Measurements from ENCODE around the gene DMRTA2.
"Not testable (repeated sequence)": the region's sequence is repeated elsewhere in the genome, so short reads cannot be mapped to it uniquely, and the experiment has no call there.

The DMRTA2 gene

DNA sequence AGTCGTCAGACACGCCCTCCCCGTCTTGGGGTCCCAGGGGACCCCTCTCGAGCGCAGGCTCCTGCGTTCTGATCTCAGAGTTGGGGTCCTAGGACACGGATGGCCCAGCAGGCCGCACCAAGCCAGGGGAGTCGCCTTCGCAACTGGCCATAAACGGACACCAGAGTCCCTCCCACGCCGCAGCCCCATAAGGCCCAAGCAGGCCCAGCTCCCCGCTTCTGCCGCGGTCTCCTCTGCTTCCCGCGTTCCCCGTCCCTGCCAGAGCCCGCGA lies 633 bp downstream of the DMRTA2 start:
- no peak for DNase-seq

DNA sequence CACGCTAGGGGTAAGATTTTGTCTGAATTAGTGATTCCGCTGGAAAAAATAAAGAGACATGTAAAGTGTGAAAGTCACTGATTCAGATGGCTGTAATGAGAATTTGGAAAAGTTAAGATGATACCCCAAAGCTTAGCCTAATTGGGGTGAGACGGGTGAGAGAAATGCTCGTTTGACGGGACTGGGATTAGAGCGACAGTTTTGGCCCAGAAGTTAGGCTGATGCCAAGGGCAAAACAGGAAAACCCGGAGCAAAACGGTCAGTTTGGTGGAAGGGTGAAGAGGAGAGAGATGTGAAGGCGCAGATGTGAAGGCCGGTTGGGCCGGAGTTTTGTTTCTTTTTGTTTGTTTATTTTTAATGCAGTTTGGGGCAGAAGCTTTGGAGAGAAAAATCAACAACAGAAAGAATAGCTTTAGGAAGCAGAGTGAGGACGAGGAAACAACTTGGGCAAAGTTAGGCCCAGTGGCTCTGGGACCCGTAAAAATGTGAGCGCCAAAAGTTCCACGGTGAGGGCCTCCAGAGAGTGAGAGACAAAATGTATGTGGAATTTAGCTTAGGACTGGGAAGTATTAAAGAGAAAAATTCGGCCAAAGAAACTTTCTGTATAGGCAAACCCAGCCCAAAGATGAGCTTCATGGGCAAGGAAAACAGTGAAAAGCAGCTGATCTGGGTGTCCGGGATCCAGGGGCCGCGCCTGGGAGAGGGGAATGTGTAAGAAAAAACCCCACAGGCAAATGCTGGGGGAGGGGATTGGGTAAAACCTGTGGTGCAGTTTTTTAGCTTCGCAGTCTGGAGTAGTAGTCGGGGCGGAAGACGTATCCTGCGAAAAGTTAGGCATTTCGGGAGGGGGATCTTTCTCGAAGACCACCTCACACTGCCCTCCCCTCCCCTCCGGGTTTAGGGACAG lies 1.2 kb downstream of the DMRTA2 start:
- DNase-seq = no peak

DNA sequence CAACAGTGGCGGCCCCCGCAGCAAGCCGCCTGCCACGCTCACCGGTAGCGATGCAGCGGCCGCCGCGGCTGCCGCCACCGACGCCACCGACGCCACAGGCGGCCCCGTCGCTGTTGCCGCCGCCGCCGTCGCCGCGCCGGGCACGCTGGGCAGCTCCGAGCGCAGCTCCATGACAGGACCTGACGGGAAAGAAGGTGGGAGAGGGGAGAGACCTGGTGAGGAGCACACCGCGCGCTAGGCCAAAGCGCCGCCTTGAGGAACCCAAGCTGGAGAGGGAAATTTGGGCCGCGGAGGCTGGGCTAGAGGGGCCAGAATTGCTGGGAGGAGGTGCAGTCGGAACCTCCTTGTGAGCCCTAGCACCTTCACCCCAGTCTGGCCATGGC lies 1.9 kb downstream of the DMRTA2 start:
- no peak for DNase-seq

DNA sequence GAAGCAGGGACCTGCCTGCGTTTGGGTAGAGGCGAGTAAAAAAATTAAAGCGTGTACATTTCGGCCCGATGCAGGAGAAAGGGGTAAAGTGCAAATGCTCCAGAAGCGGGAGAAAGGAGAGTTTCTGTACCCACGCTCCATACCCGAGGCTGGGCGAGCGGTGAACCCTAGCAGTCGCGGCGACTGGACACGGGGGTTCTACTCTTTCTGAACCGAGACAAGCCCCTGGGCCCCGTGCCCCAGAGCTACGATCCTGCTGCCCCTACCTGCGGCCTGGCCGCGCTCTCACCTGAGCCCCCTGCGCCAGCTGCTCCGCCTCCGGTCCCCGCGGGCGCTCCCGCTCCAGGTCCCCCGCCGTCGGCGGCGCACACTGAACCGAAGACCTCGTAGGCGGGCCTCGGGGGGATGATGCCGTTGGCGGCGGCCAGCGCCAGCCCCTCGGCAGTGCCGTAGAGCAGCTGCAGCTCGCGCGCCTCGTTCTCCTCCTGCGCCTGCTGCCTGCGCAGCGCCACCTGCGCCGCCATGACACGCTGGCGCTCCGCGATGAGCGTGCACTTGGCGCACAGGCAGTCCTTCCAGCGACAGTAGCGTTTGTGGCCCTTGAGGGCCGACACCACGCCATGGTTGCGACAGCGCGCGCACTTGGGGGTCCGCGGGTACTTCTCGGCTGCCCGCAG lies 2.4 kb downstream of the DMRTA2 start:
- DNase-seq = no peak

DNA sequence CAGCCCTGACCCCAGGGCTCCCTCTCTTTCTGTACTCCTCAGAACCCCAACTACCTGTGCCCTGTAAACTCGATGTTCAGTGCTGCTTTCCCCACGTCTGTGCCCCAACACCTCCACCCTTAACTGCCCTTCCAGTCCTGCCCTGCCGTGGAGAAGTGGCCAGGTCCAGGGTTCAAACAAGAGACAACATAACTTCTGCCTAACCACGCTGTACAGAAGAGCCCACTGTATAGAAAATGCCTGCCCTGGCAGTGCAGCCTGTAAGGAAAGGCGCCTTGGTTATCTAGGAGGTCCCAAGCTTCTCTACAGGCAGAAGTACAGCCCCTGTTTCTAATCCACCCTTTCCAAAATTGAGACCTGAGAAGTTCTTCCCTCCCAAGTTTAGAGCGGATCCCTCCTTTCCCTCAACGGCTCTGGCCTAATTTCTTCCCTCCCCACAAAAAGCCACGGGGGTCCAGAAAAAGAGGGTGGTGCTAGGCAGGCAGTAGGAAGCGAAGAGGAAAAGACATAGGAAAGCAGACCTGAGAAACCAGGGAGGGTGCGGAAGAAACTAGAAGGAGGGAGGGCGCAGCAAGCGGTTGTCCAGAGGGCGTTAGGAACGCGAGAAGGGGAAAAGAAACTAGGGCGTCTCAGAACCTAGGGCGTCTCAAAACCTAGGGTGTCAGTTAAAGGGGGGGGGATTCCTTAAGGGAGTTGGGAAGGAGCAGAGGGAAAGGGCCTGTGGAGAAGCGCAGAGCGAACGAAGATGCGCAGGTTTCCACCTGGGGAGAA lies 3.2 kb downstream of the DMRTA2 start:
- DNase-seq = no peak

DNA sequence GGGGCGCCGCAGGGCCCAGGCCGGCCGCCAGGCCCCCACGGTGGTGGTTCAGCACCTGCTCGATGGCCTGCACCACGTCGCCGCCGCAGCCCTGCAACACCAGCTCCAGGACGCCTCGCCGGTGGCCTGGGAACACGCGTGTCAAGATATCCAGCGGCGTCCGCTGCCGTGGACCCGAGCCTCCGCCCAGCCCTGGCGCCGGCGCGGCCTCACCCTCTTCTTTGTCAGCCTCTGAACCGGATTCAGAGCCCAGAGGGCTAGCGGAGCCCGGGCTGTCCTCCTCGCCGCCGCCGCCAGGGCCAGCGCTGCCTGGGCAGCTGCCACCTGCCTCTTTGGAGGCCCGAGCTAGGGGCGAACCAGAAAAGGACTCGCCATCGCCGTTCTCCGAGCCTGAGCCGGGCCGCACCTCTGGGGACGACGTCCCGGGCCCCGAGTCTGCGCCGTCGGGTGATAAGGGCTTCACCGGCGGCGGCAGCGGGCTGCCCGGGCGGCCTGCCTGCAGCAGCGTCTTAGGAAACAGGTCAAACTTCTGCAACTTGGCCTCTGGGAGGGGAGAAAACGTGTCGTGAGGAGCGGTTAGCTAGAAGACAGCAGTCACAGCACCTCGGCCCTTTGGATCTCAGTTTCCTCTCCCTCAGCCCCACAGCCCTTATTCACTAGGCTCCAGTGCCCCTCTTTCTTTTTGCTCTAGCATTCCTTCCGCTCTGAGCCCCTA lies 3.9 kb downstream of the DMRTA2 start:
- DNase-seq = no peak

DNA sequence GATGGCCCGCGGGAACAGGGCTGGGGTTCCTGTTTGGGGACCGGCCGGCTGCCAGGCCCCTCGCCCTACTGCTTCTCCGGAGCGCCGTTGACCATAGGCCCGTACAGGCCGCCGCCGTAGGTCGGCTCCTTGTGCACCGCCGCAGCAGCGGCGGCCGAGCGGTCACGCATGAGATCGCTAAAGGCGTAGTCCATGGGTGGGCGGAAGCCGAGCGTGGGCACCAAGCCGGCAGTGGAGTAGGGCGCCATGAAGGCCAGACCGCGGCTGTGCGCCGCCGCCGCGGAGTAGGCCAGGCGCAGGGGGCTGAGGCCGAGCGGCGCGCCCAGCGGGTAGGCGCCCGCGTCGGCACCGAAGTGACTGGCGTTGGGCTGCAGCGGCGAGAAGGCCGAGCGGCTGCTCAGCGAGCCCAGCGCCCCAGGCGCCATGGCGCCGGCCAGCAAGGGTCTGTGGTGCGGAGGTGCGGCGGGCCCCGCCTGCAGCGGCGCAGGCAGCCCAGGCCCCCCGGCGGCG lies 4.6 kb downstream of the DMRTA2 start:
- no peak for DNase-seq

DNA sequence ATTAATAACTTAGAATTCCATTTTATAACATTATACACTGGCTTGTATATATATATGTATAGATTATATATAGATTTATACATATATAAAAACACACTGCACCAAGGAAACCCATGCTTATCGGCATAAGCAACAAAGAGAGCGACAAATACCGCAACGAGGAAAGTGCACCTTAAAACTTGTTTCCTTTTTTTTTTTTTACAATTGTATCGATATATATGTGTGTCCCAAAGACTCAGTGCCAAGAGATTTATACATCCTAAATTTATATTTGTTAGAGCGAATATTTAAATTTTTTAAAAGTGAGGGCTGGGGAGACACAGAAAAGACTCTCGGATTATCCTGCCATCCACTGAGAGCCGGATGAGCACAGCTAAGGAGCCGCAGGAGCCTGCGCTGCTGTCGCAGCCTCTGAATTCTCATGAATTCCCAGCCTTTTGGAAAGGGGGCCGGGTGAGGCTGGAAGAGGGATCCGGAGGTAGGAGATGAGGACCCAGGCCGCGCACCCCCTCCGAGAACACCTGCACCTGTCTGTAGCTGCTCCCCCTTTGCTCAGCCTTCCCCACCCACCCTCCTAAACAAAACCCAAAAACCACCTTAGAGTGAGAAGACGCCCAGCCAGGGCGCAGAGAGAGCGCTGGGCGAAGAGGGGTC lies 5.2 kb downstream of the DMRTA2 start:
- no peak for DNase-seq

DNA sequence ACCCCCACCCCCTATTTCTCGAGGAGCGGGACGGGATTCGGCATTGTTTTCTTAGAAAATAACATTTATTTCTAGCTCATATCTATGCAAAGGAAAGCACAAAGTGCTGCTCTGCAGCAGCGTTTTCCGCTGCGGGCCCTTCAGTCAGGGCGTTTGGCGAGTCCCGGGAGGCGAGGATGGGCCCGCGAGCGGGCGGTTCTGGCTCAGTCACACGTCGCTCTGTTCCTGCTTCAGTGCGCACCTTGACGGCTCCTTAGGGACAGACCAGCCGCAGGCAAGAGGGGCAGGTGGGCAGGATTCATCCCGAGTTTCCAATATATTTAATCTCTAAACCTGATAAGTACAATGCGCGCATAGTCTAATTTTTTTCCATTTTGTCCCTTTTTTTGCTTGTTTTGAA lies 5.7 kb downstream of the DMRTA2 start:
- no peak for DNase-seq

DNA sequence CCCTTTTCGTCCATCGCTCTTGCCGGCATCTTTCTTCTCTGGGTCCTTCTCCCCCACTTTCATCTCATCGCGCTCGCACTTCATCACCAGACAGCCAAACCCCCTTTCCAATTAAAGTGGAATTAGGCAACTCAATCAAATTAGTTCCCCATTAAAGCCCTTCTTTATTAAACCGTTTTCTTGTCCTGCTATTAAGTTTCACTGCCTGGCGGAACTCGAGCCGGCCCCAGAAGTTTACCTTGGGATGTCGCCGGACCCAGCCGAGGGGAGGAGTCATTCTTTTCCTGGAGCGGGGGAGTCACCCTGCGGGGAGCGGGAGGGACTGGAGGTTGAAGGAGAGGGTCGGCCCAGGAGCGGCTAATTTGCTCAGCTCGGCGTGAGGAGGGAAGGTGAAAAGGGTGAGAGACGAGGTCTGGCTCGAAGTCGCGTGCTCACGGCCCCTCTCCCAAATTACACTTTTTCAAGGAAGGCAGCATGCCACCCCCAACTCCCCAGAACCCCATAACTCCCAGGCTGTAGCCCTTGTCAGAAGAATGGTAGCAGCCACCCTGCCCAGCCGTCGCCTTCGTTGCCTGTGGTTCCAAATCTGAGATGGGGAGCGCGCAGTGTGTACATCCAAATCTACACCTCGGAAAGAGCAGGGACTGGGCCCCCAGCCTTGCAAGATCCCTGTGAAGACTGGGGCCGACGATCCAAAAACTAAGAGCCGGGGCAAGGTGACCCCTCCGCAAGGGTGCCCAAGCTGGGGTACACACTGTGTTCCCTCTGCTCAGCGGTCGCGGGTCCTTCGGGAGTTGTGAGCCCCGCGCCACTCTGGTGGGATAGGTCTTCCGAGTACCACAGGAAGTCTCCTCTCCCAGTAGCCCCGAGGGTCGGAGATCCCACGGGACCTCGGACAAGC lies 6.4 kb downstream of the DMRTA2 start:
- DNase-seq = no peak

DNA sequence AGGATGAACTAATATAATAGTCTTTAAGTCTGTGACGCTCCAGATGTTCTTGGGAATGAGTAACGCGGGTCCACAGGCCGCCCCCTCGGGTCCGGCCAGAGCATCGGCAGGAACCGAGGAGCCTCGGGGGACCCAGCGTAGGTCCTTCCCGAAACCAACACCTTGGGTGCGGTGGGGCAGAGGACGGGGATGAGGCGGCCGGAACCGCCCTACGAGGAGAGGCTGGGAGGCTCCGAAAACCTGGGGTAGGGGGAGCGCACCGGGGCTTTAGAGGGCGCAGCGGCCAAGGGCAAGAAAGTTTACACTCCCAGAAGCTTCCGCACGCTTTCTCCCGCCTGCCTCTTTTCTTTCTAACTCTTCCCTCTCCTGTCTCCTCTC lies 7.1 kb downstream of the DMRTA2 start:
- DNase-seq = no peak

DNA sequence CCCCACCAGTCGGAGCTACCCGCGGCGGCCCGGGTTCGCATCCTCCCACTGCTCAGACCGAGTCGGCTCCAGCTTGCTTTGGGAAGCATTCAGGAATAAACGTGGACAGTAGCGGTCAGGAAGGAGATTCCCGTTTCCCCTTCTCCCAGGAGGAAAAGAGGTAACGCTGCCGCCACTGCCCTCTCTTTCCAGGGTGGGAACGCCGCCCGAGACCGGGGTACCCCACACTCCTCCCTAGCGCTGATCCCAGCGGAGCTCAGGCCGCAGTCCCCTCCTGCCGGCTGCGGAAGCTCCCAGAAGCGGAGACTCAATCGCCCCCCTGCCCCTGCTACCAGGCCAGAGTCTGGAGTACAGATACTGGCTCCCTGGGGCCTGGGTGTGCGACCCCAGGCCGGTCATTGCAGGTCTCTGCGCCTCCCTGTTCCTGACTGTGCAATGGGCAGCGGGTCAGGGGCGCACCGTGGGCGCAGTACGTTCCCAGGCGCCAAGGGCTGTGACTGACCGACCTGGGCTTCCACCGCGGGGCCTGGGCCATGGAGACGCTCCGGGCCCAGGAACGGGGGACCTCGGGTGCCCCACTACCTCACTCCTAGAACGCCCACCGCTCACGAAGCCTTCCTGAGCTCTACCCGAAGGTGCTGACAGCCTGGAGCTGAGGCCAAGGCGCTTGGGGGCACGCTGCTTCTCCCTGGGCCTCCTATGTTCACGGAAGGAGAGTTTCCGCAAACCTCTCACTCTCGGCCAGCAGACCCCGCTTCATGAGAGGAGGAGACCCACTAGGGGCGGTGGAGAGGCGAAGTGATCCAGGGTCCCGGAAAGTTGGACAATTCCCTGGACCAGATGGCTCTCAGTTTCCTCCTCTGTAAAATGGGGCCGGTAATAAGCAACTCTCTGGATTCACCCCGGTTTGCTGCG lies 7.8 kb downstream of the DMRTA2 start:
- DNase-seq = no peak

DNA sequence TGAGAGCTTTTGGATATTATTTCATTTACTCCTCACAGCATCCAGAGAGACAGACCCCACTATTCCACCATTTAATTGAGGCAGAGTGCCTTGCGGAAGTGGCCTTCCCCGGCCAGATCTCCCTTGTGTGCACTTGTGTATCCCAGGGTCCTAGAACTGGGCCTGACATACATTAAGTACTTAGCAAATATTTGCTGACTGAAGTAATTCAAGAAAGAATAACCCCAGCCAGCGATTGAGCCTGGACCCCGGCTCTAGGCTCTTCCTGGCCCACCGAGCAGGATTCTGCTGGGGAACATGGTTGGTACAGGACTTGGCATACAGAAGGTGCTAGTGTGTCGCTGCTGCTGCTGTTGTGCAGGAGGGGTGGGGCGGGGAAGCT lies 8.4 kb downstream of the DMRTA2 start:
- no peak for DNase-seq

DNA sequence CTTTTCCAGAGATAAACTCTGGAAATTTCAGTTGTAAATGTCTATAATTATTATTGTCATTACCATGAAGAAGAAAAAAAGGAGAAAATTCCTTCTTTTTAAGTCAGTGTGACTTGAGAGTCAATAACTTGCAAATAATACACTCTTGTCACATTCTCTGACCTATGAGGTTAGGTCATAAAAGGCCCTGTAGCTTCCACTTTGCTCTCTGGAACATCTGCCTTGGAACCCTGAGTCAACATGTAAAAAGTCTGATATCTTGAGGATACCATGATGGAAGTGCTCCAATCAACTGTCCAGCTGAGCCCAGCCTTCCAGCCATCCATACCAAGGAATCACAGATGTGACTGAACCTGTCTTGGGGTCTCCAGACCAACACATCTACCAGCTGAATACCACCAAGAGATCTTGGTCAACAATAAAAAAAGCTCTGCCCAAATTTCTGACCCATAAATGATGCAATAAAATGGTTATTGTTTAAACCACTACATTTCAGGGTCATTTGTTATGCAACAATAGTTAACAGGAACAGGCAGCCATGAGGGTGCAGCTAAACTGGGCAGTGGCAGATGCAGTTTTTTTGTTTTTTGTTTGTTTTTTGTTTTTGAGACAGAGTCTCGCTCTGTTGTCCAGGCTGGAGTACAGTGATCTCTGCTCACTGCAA lies 10.3 kb downstream of the DMRTA2 start:
- DNase-seq = no peak

DNA sequence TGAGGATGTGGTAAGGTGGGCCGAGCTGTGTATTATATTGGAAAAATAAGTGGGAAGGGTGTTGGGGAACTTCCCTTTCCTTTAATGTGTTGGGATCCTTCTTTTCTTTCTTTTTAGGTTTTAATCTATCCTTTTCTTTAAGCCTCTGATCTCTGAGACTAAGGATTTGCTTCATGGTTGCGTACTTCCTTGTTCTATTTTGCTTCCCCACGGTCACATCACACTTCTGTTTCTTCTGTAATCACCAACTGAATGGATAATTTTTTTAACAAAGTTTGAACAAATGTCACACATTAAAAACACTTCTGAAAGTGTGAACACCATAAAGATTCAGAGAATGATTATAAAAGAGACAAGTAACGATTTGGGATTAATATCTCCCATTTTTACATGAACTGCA lies 17.4 kb downstream of the DMRTA2 start:
- DNase-seq = no peak

DNA sequence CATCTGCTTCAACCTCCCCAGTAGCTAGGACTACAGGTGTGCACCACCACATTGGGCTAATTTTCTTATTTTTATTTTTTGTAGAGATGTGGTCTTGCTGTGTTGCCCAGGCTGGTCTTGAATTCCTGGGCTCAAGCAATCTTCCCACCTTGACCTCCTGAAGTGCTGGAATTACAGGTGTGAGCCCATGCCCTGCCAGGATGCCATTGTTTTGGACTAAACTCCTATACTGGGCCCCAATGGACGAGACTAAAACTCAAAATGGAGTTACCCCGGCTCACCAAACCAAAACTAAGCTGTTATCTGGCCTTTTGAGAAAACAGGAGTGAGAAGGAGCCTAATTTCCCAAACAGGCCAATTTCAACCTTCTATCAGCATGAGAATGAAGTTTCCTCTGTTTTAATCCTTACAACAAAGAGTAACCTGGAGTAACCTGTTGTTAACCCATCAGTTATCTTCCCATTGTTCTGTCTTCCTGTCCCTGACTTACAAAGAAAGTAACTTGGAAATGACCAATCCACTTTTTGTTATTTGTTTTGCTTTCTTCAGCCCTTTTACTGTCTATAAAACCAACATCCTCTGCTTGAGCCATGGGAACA lies 29.6 kb downstream of the DMRTA2 start:
- DNase-seq = no peak

DNA sequence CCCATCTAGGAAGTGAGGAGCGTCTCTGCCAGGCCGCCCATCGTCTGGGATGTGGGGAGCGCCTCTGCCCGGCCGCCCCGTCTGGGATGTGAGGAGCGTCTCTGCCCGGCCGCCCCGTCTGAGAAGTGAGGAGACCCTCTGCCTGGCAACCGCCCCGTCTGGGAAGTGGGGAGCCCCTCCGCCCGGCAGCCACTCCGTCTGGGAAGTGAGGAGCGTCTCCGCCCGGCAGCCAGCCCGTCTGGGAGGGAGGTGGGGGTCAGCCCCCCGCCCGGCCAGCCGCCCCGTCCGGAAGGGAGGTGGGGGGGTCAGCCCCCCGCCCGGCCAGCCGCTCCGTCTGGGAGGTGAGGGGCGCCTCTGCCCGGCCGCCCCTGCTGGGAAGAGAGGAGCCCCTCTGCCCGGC lies 41.7 kb downstream of the DMRTA2 start:
- DNase-seq = not testable (repeated sequence)

DNA sequence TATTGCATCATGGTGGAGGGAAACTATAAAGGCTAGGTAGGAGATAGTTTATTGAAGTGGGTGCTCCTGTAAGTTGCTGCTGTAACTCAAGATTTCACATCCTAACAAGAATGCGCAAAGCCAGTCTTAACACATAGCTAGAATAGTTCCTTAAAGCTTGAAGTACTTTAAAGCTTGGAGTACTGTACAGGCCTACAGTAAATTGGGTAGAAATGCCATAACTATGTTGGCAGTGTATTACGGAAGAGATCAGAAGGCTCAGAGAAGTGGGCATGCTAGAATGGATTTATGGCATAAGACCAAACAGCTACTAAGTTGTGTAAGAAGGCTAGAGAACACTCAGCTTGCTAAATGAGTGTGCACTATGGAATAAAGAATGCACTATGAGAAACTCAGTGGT lies 44.5 kb downstream of the DMRTA2 start:
- no peak for DNase-seq

DNA sequence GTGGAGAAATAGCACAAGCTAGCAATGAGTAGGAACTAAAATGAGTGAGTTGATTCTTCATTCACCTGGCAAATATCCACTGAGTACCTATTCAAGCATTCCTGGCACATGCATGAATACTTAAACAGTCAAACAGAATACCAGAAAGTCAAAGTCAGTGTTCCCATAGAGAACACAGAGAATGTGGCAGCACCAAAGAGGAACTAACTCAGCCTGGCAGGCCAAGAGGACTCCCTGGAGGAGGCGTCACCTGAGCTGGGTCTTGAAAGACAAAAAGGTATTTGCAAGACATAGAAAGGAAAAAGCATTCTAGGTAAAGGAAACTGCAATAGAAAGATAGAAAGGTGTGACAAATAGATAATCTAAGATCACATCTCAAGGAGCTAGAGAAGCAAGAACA lies 49.7 kb downstream of the DMRTA2 start:
- no peak for DNase-seq
